DOHH2 (cell line): ENCODE results near the gene KRT9.
"Not testable (repeated sequence)": the region's sequence is repeated elsewhere in the genome, so short reads cannot be mapped to it uniquely, and the experiment has no call there.

ENCODE experiments used
- EZH2phosphoT487 ChIP-seq: fragments of 200-600 bp; sonication (generic); IDR thresholded peaks from 2 replicates; pipeline ENCODE4 v1.6.1; 2017; ENCODE audit warnings: borderline replicate concordance, mild to moderate bottlenecking, antibody characterized with exemption, low read length, moderate library complexity, mixed read lengths
- TF ChIP-seq, protein P1 (sequence below): fragments of 200-600 bp; sonication (generic); IDR thresholded peaks from one replicate; pipeline ENCODE4 v1.5.1; 2014; ENCODE audit warnings: antibody characterized with exemption, mild to moderate bottlenecking, low read depth, low read length; ENCODE audit not compliant: poor library complexity, severe bottlenecking

DNA sequence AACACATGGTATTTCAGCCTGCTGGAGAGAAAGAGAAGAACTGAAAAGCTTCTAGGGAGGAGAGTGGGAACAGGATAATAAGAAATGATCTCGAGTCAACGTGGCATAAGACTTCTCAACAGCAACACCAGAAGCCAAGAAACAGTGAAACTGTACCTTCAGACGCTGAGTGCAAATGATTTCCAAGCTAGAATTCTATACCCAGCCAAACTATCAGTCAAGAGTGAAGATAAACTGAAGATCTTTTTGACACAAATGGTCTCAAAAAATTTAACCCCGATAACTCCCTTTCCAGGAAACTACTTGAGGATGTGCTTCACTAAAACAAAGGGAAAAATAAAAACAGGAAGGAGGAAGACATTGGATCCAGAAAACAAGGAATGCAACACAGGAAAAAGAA lies 35.1 kb upstream of the KRT9 start:
- TF ChIP-seq, protein P1, sequence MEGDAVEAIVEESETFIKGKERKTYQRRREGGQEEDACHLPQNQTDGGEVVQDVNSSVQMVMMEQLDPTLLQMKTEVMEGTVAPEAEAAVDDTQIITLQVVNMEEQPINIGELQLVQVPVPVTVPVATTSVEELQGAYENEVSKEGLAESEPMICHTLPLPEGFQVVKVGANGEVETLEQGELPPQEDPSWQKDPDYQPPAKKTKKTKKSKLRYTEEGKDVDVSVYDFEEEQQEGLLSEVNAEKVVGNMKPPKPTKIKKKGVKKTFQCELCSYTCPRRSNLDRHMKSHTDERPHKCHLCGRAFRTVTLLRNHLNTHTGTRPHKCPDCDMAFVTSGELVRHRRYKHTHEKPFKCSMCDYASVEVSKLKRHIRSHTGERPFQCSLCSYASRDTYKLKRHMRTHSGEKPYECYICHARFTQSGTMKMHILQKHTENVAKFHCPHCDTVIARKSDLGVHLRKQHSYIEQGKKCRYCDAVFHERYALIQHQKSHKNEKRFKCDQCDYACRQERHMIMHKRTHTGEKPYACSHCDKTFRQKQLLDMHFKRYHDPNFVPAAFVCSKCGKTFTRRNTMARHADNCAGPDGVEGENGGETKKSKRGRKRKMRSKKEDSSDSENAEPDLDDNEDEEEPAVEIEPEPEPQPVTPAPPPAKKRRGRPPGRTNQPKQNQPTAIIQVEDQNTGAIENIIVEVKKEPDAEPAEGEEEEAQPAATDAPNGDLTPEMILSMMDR = not testable (repeated sequence)
- not testable (repeated sequence) for TF ChIP-seq EZH2phosphoT487
